A673 (cell line): ENCODE data around the gene TEX22. TPM values are rescaled to one million over a fixed set of nuclear protein-coding genes. Genes with fewer than 3 reads are reported as not detected.

ENCODE experiments used
- BruUV-seq: library from RNA; stranded (reverse); fragments of 400-500 nt; replicated peaks from 2 replicates; lab custom pipeline; 2021; lab: Mats Ljungman, UMichigan
- CTCF ChIA-PET: fragments of 300-600 bp; sonication (Branson Sonifier 250); formaldehyde crosslinking; loops from one replicate; lab custom pipeline; 2022; ENCODE audit warnings: antibody characterized with exemption; lab: Charles Lee
- POLR2A ChIA-PET: fragments of 300-600 bp; sonication (Branson Sonifier 250); formaldehyde crosslinking; loops from one replicate; lab custom pipeline; 2022; ENCODE audit warnings: antibody characterized with exemption; ENCODE audit not compliant: low non-redundant PET; lab: Charles Lee
- DNase-seq: peaks from one replicate; pipeline ENCODE4 v3.0.0-alpha.2; 2015; ENCODE audit warnings: low spot score
- H3K27ac ChIP-seq: fragments of 200-600 bp; sonication (generic); 2 replicates; pipeline ENCODE4 v1.5.1; 2016; ENCODE audit warnings: mixed run types, low read depth, mild to moderate bottlenecking, mixed read lengths, antibody characterized with exemption, low read length; ENCODE audit not compliant: poor library complexity, severe bottlenecking
- H3K27me3 ChIP-seq: fragments of 200-600 bp; sonication (generic); replicated peaks from 2 replicates; pipeline ENCODE4 v1.6.1; 2017; ENCODE audit warnings: mixed run types, low read depth, mild to moderate bottlenecking, mixed read lengths, antibody characterized with exemption, low read length; ENCODE audit not compliant: insufficient read depth, poor library complexity
- H3K36me3 ChIP-seq: fragments of 200-600 bp; sonication (generic); 2 replicates; pipeline ENCODE4 v1.6.1; 2016; ENCODE audit warnings: mixed run types, mild to moderate bottlenecking, mixed read lengths, antibody characterized with exemption, low read length; ENCODE audit not compliant: insufficient read depth, poor library complexity, severe bottlenecking
- H3K4me1 ChIP-seq: fragments of 200-600 bp; sonication (generic); 2 replicates; pipeline ENCODE4 v1.6.1; 2017; ENCODE audit warnings: mixed run types, mild to moderate bottlenecking, mixed read lengths, antibody characterized with exemption, low read length; ENCODE audit not compliant: insufficient read depth, poor library complexity, severe bottlenecking
- H3K4me3 ChIP-seq: fragments of 200-600 bp; sonication (generic); 2 replicates; pipeline ENCODE4 v1.5.1; 2016; ENCODE audit warnings: low read depth, mixed run types, mild to moderate bottlenecking, mixed read lengths, low read length; ENCODE audit not compliant: poor library complexity, severe bottlenecking
- H3K9me3 ChIP-seq: fragments of 200-600 bp; sonication (generic); 2 replicates; pipeline ENCODE4 v1.6.1; 2016; ENCODE audit warnings: mixed run types, low read depth, mild to moderate bottlenecking, mixed read lengths, antibody characterized with exemption, low read length; ENCODE audit not compliant: poor library complexity, severe bottlenecking
- EZH2 ChIP-seq: fragments of 200-600 bp; sonication (generic); IDR thresholded peaks from 2 replicates; pipeline ENCODE4 v1.6.1; 2017; ENCODE audit warnings: borderline replicate concordance, low read depth, mild to moderate bottlenecking, mixed read lengths, antibody characterized with exemption, low read length; ENCODE audit not compliant: poor library complexity, severe bottlenecking
- intact Hi-C: fragments of 100-400 bp; cut with micrococcal nuclease; formaldehyde crosslinking; loops from one replicate; pipeline ENCODE4 v1.10.0; 2022; ENCODE audit not compliant: unreplicated experiment
- total RNA-seq: library from RNA; stranded (reverse); gene quantifications from 2 replicates; pipeline ENCODE4 v1.2.3, GENCODE V29; 2021
- TF ChIP-seq, protein P1 (sequence below): fragments of 300-800, 200-600 bp; sonication (generic); conservative IDR thresholded peaks from 2 replicates; pipeline ENCODE4 v1.5.1; 2017; ENCODE audit warnings: low read depth, mild to moderate bottlenecking, antibody characterized with exemption, low read length, moderate library complexity, mixed read lengths

Gene TEX22
- total RNA-seq, 1 experiment from 2014 or later, result 2.7 TPM

DNA sequence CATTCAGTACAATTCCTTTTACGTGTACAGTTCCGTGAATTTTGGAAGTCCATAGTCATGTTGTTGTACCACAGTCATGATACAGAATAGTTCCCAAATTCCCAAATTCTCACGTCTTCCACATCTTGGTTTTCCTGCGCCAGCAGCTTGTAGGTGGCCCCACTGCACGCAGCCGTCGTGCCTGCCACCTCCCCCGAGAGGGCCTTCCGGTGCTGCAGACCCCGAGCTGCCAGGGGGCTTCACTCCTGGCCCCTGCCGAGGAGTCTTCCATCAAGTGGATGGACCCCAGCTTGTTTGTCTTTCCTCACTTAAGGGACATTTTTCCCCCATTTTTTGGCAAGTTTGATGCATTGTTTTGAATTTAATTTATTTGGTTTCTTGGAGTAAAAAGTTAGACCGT lies 38.1 kb downstream of the TEX22 start:
- Histone ChIP-seq H3K27me3 (no peaks in the 10 kb centered on the region), H3K4me1 (peaks cover 6% of the 10 kb centered on the region), H3K4me3 (no peak overlapping the region), H3K9me3 (no peaks in the 10 kb centered on the region), H3K27ac (no peak overlapping the region), H3K36me3 (peaks cover 12% of the 10 kb centered on the region)
- CTCF ChIA-PET, result no interaction called here
- BruUV-seq, result no TSS peak
- TF ChIP-seq EZH2, result no peak
- TF ChIP-seq, protein P1, sequence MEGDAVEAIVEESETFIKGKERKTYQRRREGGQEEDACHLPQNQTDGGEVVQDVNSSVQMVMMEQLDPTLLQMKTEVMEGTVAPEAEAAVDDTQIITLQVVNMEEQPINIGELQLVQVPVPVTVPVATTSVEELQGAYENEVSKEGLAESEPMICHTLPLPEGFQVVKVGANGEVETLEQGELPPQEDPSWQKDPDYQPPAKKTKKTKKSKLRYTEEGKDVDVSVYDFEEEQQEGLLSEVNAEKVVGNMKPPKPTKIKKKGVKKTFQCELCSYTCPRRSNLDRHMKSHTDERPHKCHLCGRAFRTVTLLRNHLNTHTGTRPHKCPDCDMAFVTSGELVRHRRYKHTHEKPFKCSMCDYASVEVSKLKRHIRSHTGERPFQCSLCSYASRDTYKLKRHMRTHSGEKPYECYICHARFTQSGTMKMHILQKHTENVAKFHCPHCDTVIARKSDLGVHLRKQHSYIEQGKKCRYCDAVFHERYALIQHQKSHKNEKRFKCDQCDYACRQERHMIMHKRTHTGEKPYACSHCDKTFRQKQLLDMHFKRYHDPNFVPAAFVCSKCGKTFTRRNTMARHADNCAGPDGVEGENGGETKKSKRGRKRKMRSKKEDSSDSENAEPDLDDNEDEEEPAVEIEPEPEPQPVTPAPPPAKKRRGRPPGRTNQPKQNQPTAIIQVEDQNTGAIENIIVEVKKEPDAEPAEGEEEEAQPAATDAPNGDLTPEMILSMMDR, result no peak
- POLR2A ChIA-PET, result no interaction called here
- no peak for DNase-seq
- intact Hi-C loops, result no loop called here

DNA sequence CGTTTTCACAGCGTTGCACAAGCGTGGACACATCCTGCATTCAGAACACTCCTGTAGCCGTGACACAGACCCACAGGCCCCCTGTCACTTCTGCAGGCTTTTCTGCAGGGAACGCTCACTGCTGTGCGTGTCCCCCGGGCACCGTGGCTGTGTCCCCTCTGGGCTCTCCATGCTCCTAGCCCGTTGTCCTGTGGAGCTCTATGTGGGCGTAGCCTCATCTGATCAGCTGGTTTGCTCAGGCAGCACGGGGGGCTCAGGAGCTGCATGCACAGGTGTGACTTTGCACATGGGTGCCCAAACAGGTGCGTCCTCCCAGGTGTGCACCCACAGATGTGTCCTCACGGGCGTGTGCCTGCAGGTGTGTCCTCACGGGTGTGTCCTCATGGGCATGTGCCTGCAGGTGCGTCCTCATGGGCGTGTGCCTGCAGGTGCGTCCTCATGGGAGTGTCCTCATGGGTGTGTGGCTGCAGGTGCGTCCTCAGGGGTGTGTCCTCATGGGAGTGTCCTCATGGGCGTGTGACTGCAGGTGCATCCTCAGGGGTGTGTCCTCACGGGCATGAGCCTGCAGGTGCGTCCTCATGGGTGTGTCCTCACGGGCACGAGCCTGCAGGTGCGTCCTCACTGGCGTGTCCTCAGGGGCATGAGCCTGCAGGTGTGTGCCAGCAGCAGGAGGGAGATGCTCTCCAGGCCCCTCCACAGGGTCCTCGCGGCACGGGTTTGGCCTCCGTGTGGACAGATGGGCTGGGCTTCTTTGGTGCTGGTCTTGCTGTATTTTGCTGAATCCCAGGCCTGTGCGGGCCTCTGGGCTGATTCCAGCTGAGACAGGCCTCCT lies 38.8 kb downstream of the TEX22 start:
- no peak for TF ChIP-seq EZH2
- TF ChIP-seq, protein P1, result no peak
- ChIA-PET POLR2A (no interaction called here), CTCF (interaction anchor here (1.0 kb wide), 1 partner anchor 11 kb away, joined by 4 read pairs; no protein-coding TSS in a partner anchor)

DNA sequence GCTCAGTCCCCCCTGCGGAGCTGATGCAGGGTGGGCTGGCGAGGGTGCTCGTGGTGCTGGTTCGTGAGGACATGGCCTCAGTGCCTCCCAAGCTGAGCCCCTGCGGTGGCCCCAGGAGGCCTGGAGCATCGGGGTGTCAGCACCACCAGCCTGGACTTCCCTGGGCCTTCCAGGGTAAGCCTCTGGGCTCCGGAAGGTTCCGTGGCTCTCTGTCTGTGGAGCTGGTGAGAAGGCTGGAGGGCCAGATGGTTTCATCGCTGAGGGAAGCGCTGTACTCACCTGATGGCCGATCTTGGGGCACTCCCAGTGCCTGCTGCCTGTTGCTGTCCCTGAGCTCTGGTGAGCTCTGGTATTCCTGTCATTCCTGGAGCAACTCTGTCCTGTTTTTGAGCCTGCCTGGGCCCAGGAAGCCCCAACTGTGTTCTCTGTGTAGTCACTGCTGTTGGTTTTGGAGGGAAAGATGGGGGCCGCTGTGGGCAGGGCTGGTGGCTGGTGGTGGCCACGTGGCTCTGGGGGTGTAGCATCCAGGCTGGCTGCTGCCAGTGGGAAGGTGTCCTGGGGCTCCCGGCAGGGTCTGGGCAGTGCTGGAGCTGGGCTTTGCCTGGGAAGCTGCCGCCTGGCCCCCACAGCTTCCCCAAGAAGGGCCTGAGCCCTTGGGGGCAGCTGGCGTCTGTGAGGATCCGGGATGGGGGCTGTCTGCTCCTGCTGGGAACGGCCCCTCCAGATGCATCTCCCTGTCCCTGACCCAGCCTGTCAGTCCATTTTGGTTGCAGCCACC lies 39.6 kb downstream of the TEX22 start:
- H3K4me1 ChIP-seq, result peaks cover 6% of the 10 kb centered on the region
- no peak for TF ChIP-seq EZH2
- TF ChIP-seq, protein P1, result no peak
- no peaks in the 10 kb centered on the region for H3K9me3 ChIP-seq
- H3K4me3 ChIP-seq, result no peak overlapping the region
- no peak for DNase-seq
- H3K27me3 ChIP-seq, result no peaks in the 10 kb centered on the region
- ChIA-PET POLR2A (no interaction called here), CTCF (interaction anchor here (1.0 kb wide), 1 partner anchor 10 kb away, joined by 4 read pairs; no protein-coding TSS in a partner anchor)
- no TSS peak for BruUV-seq
- H3K36me3 ChIP-seq, result peaks cover 21% of the 10 kb centered on the region
- no peak overlapping the region for H3K27ac ChIP-seq
- intact Hi-C loops, result no loop called here

More for the DNA sequence above, 38.8 kb downstream of the TEX22 start:
- Histone ChIP-seq H3K27me3 (no peaks in the 10 kb centered on the region), H3K4me1 (peaks cover 6% of the 10 kb centered on the region), H3K4me3 (no peak overlapping the region), H3K36me3 (peaks cover 15% of the 10 kb centered on the region), H3K27ac (no peak overlapping the region), H3K9me3 (no peaks in the 10 kb centered on the region)
- BruUV-seq, result no TSS peak
- DNase-seq, result no peak
- intact Hi-C loops, result no loop called here
